Keratinocyte (primary cell): ENCODE data around the gene ZHX3.

ENCODE experiments used
- CTCF ChIP-seq, 3 experiments: IDR thresholded peaks in 1 of 3; conservative IDR thresholded peaks in 1 of 3; optimal IDR thresholded peaks in 1 of 3; 2 replicates in 2 of 3; 3 replicates in 1 of 3; pipeline versions ENCODE3 to v1.5.1; 2011; ENCODE audit warnings: low read length in 3 of 3, mild to moderate bottlenecking in 3 of 3, moderate library complexity in 2 of 3, control low read depth in 1 of 3, inconsistent platforms in 1 of 3; ENCODE audit not compliant: insufficient read depth in 2 of 3; ENCODE audit errors: extremely low read depth in 1 of 3
- EZH2 ChIP-seq: IDR thresholded peaks from one replicate; pipeline ENCODE4 v1.6.1; 2012; ENCODE audit warnings: inconsistent platforms, mild to moderate bottlenecking, low read length, moderate library complexity

GRCh38 chr20:41222703-41223102 is 94.8 kb downstream of the ZHX3 start:
- no peak for TF ChIP-seq EZH2
- TF ChIP-seq CTCF (optimal IDR thresholded peaks at IDR 0.05 in 1 of 3, IDR thresholded peaks at IDR 0.05 in 1 of 3, conservative IDR thresholded peaks at IDR 0.05 in 1 of 3; ENCODE audit: extremely low read depth in 1 of 3, insufficient read depth in 2 of 3, low read length in 3 of 3), result no peak
